ENCODE data around the gene SCML1.

The SCML1 gene, protein sequence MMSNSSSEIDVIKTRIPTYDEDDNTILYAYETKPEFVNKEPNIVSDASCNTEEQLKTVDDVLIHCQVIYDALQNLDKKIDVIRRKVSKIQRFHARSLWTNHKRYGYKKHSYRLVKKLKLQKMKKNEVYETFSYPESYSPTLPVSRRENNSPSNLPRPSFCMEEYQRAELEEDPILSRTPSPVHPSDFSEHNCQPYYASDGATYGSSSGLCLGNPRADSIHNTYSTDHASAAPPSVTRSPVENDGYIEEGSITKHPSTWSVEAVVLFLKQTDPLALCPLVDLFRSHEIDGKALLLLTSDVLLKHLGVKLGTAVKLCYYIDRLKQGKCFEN

DNA sequence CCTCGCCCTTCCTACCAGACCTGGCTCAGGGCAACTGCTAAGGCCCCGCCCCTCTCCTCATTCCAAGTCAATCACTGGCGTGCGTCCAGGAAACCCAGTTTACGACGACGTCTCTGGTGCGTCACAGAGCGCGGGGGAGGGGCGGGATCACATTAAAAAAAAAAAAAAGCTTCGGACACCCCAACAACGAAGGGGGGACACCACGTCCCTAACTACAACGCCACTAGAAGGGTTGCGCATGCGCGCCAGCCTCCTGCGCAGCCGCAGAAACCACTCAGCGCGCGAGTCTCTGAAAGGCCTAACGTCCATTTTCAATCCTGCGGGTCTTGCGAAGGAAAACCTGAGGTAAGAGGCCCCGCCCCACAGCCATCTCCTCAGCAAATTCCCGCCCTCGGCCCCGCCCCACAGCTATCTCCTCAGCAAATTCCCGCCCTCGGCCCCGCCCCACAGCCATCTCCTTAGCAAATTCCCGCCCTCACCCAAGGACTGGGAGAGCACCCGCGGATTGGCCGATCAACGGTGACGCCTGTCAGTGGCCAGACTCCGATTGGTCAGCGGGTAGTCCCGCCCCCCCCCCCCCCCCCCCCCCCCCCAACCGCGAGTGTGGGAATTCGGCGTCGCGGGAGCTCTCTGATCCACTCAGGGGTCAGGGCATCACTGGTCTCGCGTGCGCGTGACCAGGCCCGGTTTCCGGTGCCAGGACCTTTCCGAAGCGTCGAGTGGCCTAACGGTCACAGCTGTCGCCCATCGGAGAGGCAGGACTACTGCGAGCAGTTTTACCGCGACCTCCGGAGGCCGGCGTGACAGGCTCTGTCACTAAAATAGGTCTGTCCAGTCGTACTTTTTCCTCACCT is at the start of gene SCML1:
TSS of gene SCML1 (plus strand) at position 638 of the 854 bp plus-strand sequence. CDS start 6,694 bp downstream, outside the sequence.
- peak; percentile 72 to 85 (median 85) for DNase-seq (ENCODE audit: low read depth in 3 of 3)

DNA sequence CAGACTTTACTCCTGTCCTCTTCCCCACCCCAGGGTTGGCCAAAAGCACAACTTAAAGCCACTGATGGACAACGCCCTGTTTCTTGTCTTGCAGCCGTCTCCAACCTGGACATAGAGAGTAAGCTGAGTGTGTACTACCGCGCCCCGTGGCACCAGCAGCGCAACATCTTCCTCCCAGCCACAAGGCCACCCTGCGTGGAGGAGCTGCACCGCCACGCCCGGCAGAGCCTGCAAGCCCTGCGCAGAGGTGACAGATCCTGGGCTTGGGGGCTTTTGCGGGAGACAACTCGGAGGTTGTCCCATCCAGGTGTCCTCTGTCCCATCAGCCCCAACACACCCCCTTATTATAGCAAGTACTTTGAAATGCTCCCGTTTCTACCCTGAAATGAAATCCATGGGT is 49.6 kb upstream of the SCML1 start:
- DNase-seq (ENCODE audit: low read depth in 3 of 3), result no peak

DNA sequence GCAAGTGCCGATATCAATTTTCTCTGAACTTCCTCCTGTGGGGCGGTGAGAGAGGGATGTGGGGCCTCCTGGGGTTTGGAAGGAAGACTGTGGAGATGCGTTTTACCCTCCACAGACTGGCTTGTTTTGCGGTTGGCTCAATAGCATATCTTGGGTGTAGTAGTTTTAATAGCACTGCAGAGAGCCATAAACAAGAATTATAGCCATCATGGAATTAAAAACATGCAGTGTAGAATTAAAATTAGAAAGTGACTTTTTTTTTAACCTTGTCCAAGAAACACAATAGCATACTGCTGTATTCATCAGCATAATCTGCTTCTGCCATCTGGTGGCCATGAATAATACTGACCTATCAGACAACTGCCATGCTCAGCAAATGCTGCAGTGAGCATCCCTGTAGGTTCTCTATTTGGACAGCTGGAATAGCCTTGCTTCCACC is 47.3 kb upstream of the SCML1 start:
- peak in 2 of 3 experiments; percentile 1 to 17 for DNase-seq (ENCODE audit: low read depth in 3 of 3)

DNA sequence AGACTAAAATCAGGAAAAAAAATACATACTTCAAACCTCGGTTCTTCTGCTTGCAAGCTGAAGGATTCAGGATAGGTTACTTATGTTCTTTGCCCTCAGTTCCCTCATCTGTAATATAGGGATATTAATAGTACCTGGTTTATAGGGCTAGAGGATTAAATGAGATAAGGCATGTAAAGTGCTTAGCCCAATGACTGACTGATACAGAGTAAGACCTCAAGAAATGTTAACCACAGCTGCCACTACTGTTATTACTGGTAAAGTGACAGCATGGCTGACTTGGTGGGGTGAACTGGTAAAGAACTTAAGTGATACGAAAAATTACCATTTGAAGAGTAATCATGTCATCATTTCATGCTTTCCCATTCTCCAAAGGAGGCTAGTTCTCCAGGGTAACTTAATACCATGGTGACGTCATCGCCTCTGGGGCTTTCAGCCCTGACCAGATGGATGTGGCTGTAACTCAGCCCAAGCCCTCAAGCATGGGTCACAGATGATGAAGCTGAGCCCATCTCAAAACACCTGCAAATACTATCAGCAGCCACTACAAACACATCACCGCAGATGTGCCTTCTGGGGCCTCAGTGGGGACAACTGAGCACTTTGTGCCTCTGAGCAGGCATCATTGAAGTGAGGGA is 44.5 kb upstream of the SCML1 start:
- no peak for DNase-seq (ENCODE audit: low read depth in 3 of 3)

DNA sequence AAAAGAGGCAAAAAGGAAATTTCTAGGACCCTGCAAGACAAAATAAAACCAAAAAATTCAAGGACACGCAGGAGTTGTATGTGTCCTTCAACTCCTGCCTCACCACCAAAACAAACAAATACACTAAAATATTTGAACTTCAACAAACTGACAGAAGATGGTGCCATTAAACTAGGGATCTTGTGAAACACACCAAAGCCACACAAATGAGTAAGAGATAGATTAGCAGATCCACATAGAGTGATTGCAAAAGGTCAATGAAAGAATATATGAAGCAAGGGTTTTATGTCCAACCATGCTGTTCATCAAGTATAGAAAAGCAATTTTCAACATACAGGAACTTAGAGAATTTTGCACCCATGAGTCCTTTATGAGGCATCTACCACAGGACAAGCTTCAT is 40.1 kb upstream of the SCML1 start:
- DNase-seq (ENCODE audit: low read depth in 3 of 3), result no peak

DNA sequence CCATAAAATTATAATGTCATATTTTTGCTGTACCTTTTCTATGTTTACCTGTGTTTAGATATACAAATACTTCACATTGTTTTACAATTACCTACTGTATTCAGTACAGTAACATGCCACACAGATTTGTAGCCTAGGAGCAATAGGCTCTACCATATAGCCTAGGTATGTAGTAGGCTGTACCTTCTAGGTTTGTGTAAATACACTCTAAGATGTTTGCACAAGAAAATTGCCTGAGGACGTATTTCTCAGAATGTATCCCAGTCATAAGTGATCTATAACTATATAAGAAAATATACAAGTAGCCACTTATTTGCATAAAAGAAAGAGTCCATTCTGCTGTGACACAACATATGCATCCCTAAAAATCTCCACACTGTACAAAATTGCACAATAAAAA is 36.3 kb upstream of the SCML1 start:
- DNase-seq (ENCODE audit: low read depth in 3 of 3), result no peak

DNA sequence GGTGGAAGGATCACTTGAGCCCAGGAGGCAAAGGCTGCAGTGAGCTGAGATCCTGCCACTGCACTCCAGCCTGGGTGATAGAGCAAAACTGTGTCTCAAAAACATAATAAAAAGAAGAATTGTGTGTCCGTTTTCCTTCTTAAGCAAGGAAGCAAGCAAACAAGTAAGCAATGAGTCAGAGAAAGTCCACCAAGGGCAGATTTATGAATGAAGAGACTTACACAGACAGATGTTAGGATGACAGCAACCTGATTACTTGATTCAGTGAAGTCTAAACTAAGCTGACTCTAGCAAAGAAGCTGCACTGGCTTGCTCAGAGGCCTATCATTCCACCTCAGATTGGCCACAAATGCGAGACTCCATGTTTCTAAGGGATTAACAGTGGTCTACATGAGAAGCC is 34.1 kb upstream of the SCML1 start:
- no peak for DNase-seq (ENCODE audit: low read depth in 3 of 3)

DNA sequence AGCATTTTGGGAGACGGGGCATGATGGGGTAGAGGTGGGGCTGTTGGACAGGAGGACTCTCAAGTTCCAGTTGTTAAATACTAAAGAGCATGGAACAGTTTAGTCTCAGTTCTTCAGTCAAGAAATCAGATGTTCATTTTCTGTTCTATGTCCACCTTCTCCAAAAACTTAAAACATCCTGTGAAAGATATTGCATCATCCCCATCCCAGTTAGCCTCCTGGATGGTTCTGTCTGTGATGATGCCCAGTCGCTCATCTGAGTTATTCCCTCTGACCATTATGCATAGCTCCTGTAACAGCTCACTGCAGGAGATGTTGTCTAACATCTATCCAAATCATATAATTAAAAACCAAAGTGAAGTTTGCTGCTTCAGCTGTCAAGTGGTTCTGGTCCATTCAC is 32.1 kb upstream of the SCML1 start:
- no peak for DNase-seq (ENCODE audit: low read depth in 3 of 3)

DNA sequence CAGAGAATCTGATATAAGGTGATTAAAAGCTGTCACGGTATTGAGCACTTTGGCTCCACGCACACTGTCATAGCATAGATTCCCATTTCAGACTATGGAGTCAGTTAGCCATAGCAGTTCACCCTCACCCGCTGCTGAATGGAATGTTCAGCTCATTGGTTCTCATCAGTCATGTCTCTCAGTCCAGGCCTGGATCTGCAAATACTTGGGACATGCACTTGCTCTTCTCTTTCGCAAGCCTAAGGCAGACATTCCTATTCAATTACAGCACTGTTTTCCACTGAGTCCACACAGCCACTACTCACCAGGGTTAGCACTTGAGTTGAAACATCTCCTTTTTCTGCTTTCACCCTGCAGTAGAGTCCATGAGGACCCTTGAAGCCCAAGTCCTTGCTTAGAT is 30.6 kb upstream of the SCML1 start:
- DNase-seq (ENCODE audit: low read depth in 3 of 3), result no peak

DNA sequence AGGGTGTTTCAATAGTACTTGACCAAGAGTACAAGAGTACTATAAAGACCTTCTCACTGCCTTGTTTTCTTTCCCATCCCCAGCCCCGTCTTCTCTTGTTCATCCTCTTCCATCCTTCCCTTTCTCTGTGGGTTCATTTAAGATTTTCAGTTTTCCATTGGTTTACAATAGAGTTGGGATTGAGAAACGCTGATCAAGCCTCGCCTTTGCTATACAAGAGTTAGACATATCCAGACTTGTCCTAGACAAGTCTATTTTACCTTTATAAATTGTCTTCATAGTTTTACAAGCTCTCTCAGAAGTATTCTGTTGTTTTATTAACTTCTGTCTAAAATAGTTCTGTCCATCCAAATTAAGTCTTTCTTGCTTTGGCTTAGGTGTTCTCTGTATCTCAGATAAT is 29.6 kb upstream of the SCML1 start:
- no peak for DNase-seq (ENCODE audit: low read depth in 3 of 3)

DNA sequence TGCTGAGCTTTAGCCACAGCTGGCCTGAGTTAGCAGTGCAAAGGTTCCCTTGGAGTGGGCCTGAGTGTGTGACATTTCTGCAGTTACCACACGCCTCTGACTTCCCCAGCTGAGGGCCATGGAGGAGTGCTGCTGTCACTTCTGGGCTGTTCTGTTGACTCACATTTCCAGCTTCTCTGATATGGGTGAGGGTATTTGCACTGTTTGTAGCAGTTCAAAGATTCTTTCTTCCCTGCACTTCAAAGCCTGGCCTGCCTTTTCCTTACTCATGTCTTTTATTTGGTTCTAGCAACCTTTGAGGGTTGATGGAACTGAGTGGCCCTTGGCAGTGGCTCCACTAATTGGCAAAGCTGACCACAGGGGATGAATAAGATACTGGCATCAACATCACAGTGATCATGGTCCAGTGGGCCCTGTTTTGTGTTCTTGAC is 26.4 kb upstream of the SCML1 start:
- no peak for DNase-seq (ENCODE audit: low read depth in 3 of 3)

DNA sequence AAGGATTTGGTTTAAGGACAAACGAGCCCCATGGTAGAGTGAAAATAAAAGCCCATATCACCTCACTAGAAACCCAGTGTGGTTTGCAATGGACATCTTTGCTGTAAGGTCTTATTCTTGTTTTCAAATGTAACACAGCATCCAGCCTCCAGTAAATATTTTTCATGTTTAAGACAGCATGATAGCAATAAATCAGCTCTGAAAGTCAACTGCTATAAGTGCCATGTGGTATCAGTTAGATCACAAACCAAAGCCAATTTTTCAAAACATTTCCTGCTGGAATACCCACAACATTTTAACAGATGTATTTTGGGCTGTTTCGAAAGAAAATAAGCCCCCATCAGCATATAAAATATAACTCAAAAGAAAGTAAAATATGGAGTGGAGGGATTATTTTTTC is 24.0 kb upstream of the SCML1 start:
- DNase-seq (ENCODE audit: low read depth in 3 of 3), result no peak

DNA sequence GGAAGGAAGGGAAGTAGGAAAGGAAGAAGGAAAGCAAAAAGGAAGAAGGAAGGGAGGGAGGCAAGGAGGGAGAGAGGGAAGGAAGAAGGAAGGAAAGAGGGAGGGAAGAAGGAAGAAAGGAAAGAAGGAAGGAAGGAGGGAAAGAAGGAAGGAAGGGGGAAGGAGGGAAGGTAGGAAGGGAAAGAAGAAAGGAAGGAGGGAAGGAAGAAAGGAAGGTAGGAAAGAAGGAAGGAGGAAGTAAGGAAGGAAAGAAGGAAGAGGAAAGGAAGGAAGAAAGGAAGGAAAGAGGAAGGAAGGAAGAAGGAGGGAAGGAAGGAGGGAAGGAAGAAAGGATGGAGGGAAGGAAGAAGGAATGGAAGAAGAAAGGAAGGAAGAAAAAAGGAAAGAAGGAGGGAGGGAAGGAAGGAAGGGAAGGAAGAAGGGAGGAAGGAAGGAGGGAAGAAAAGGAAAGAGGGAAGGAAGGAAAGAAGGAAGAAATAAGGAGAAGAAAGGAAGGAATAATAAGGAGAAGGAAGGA is 18.6 kb upstream of the SCML1 start:
- DNase-seq (ENCODE audit: low read depth in 3 of 3), result no peak

DNA sequence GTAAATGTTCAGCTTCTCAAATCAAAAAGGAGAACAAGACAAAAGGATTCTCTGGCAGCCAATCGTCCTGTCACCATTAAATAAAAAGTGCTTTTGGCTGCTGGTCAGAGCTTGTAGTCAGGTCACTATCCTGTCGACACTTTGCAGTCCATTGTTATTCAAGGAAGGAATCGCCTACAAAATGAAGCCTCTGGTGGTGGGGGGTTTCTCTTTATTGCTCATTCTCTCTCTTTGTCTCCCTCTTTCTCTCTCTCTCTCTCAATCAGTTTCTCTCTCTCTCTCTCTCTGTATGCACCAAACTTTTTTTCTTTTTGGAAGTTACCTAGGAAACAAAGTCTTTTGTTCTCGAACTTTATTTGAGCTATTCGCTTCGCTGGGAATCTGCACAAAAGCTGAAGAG is 17.6 kb upstream of the SCML1 start:
- no peak for DNase-seq (ENCODE audit: low read depth in 3 of 3)

DNA sequence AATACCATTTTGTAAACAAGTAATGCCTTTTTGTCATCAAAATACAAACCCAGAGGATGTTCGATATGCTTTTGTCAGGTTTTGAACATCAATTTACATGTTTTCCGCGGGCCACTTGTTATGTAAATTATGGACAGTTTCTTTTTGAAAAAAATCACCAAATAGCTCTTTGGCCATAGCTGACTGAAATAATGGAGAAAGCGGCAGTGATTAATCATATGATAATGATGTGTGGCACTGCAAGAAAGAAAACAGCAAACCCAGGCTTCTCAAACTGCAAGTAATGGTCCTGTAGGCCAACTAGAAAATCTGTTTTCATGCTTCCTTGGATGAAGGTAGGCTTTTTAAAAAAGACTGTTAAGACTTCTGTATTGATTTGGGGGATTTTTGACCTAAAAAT is 15.6 kb upstream of the SCML1 start:
- DNase-seq (ENCODE audit: low read depth in 3 of 3), result no peak

DNA sequence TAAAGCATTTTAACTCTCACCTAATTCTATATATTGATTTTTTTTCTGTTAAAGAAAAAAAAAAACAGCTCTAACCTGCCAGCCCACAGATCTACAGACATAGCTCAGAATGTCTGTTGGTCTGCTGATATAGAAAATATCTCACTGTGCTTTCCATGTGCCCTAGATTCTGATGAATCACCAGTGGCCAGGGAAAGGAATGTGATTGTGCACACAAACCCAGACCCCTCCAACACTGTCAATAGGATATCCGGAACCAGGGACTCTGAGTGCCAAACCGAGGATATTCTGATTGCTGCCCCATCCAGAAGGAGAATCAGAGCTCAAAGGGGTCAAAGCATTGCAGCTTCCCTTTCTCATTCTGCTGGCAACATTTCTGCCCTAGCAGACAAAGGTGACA is 12.1 kb upstream of the SCML1 start:
- no peak for DNase-seq (ENCODE audit: low read depth in 3 of 3)

DNA sequence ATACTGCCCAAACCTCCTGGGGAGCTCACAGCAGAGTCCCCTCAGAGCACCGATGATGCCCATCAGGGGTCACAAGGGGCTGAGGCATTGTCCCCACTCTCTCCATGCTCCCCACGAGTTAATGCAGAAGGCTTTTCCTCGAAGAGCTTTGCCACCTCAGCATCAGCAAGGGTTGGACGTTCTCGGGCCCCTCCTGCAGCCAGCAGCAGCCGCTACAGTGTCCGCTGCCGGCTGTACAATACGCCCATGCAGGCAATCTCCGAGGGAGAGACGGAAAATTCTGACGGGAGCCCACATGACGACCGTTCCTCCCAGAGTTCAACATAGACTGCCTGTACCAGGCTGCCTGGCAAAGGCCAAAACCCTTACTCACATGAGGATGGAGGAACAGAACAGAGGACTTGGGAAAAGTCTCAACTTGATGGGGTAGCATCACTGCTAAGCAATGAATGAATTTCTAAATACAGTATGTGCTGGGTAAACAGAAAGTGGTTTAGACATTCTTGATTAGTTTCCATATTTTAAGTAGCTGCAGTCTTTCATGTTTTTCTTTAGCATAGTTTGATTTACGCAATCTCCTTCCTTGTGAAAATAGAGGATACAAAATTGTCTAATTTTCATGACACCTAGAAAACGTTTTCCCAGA is 5.0 kb upstream of the SCML1 start:
- DNase-seq (ENCODE audit: low read depth in 3 of 3), result no peak

DNA sequence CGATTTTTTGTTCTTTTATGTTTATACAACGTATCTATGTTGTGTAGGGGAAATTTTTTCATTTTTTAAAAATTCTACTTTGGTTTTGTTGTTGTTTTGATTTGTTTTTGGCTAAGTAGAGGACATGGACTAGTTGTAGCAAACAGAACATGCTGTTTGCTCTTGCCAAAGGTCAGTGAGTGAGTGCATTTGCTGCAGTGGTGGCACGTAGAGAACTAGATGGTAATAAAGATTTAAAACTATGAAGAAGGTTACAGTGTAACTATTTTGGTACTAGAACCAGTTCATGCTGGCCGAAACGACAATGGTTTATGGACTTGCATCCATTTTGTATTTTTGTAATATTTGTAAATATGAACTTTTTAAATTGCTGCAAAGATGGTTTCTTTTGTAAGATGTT is 1.9 kb upstream of the SCML1 start:
- no peak for DNase-seq (ENCODE audit: low read depth in 3 of 3)

DNA sequence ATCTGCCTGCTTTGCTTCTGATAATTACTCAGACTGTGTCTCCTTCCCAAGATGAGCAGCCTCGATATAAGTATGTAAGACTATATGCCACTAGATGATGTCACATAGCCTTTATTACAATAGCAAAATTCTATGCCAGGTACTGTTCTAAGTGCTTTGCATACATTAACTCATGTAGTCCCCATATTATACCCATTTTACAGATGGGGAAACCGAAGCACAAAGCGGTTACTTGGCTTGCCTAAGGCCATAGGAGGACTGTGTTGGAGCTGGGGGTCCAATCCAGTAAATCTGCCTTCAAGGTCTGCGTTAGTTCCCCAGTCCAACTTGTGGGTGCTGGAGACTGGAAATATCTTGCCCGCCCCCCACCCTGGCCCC is 826 bp upstream of the SCML1 start:
- no peak for DNase-seq (ENCODE audit: low read depth in 3 of 3)

DNA sequence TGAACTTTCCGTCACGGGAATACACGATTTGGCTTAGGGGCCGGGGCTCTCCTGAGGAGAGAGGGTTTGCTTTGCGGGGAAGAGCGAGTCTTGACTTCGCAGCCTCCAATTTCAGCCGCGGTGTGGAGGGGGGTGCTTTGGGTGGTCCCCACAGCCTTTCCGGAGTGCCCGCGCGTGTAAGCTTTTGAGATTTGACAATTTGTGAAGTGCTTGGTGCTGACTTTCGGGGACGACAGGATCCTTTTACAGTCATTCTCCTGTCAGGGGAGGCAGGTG is 355 bp downstream of the SCML1 start:
- DNase-seq (ENCODE audit: low read depth in 3 of 3), result peak in 1 of 3 experiments; percentile 1

DNA sequence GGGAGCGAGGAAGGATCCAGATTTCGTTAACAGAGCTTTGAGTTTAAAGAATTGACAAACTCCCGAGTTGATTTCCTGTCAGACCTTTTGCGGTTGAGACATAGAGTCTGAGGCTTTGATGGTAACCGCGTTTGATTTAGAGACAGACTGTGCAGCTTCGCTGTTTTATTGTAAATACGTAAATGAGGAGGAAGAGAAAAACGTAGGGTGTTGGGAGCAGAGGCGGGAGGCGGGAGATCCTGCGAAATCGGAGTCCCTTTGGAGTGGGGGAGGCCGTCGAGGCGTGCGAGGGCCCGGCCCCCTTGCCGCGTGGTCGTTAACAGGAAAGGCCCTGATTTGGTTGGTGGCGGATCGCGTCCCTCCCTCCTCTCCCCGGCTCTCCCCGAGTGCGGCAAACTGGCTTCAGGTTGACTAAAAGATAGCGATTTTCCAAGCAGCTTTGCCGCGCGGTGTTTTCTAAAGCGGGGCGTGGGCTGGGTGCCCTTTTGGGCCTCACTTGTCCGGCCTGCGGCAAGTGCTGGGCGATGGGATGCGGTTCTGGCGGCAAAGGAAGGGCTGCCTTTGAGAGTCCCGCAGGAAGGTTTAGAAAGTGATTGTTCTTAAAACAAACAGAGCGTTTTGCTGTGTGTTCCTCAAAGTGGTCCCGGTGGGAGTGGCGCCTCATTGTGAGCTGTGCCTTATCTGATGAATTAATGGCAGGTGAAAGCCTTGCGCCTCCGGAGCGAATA is 857 bp downstream of the SCML1 start:
- DNase-seq (ENCODE audit: low read depth in 3 of 3), result peak; percentile 3 to 23 (median 6)
